Upper lobe of right lung (tissue), 1 donor: ENCODE results near the gene AKAP8. TPM values are rescaled to one million over a fixed set of nuclear protein-coding genes. Genes with fewer than 3 reads are reported as not detected.
A peak's percentile ranks its signal among the peaks of the same experiment; 100 is the strongest.

ENCODE experiments used
- ATAC-seq: fragments of 200-7000 bp; cut with Tn5 transposase; one replicate; pipeline ENCODE4 v1.9.1; 2020; ENCODE audit warnings: mild to moderate bottlenecking, moderate library complexity
- DNase-seq: peaks from one replicate; pipeline ENCODE4 v3.0.0-alpha.2; 2020
- H3K27ac ChIP-seq: fragments of 200-600 bp; one replicate; pipeline ENCODE4 v1.8.0; 2022
- H3K27me3 ChIP-seq: fragments of 200-600 bp; one replicate; pipeline ENCODE4 v1.8.0; 2022; ENCODE audit warnings: mild to moderate bottlenecking
- H3K36me3 ChIP-seq: fragments of 200-600 bp; one replicate; pipeline ENCODE4 v1.8.0; 2022
- H3K4me1 ChIP-seq: fragments of 200-600 bp; one replicate; pipeline ENCODE4 v1.8.0; 2022
- H3K4me3 ChIP-seq: fragments of 200-600 bp; one replicate; pipeline ENCODE4 v1.8.0; 2022; ENCODE audit warnings: mild to moderate bottlenecking
- H3K9me3 ChIP-seq: fragments of 200-600 bp; one replicate; pipeline ENCODE4 v1.8.0; 2022
- CTCF ChIP-seq: fragments of 200-600 bp; IDR thresholded peaks from one replicate; pipeline ENCODE4 v1.8.0; 2022; ENCODE audit warnings: antibody characterized with exemption
- intact Hi-C: fragments of 100-400 bp; cut with DNase I; formaldehyde crosslinking; loops from one replicate; pipeline ENCODE4 v1.11.0; 2022
- total RNA-seq: library from RNA; stranded (reverse); fragmentation: NEBNext Ultra II Directional; extraction: Animal tissue kit (Norgen Biotek cat#: 25700); gene quantifications from one replicate; pipeline ENCODE4 v1.2.1, GENCODE V29; 2021
- donor health status: DM: no; HTN: yes; CAD: no; lungs with severe emphysema.

AKAP8 gene
- total RNA-seq, 1 donor from 2014 or later: 31.0 TPM

- intact Hi-C loops: no loop called here
- TF ChIP-seq CTCF: no peak
- Histone ChIP-seq H3K4me3 (no peak overlapping the region), H3K27ac (no peak overlapping the region), H3K9me3 (no peaks in the 10 kb centered on the region), H3K27me3 (no peaks in the 10 kb centered on the region), H3K4me1 (peaks cover 89% of the 10 kb centered on the region), H3K36me3 (no peaks in the 10 kb centered on the region)
- DNase-seq: no peak
- ATAC-seq: no peak
Observed at GRCh38 chr19:15316498-15316897, 63.1 kb downstream of the AKAP8 start.

GRCh38 chr19:15315101-15315500, 64.5 kb downstream of the AKAP8 start:
- intact Hi-C loops: no loop called here
- H3K36me3 ChIP-seq: no peaks in the 10 kb centered on the region
- no peaks in the 10 kb centered on the region for H3K27me3 ChIP-seq
- ATAC-seq (no peak), DNase-seq (peak; percentile 2)
- TF ChIP-seq CTCF: no peak
- H3K9me3 ChIP-seq: no peaks in the 10 kb centered on the region
- H3K4me1 ChIP-seq: peaks cover 84% of the 10 kb centered on the region
- H3K4me3 ChIP-seq: no peak overlapping the region
- H3K27ac ChIP-seq: no peak overlapping the region

GRCh38 chr19:15313649-15314279, 65.8 kb downstream of the AKAP8 start:
- ATAC-seq: peak; percentile 29
- Histone ChIP-seq H3K9me3 (no peaks in the 10 kb centered on the region), H3K4me3 (no peak overlapping the region), H3K27me3 (no peaks in the 10 kb centered on the region), H3K27ac (no peak overlapping the region), H3K4me1 (peaks cover 71% of the 10 kb centered on the region), H3K36me3 (no peaks in the 10 kb centered on the region)
- peak; percentile 29 for DNase-seq
- no peak for TF ChIP-seq CTCF
- intact Hi-C loops: no loop called here

GRCh38 chr19:15307169-15307568, 72.4 kb downstream of the AKAP8 start:
- Histone ChIP-seq H3K36me3 (no peaks in the 10 kb centered on the region), H3K9me3 (no peaks in the 10 kb centered on the region), H3K4me1 (peaks cover 67% of the 10 kb centered on the region), H3K4me3 (no peak overlapping the region), H3K27ac (no peak overlapping the region), H3K27me3 (no peaks in the 10 kb centered on the region)
- intact Hi-C loops: no loop called here
- ATAC-seq: no peak
- DNase-seq: no peak
- no peak for TF ChIP-seq CTCF

- H3K4me1 ChIP-seq: peaks cover 67% of the 10 kb centered on the region
- DNase-seq (no peak), ATAC-seq (no peak)
- intact Hi-C loops: no loop called here
- no peak overlapping the region for H3K27ac ChIP-seq
- TF ChIP-seq CTCF: no peak
- H3K36me3 ChIP-seq: no peaks in the 10 kb centered on the region
- H3K4me3 ChIP-seq: no peak overlapping the region
- H3K27me3 ChIP-seq: no peaks in the 10 kb centered on the region
- H3K9me3 ChIP-seq: no peaks in the 10 kb centered on the region
Observed at GRCh38 chr19:15305582-15306334, 73.8 kb downstream of the AKAP8 start.
